GM20000 (cell line): ENCODE results near the gene FGD2.

Experiments used
- DNase-seq: peaks from one replicate; pipeline ENCODE4 v3.0.0; 2012; ENCODE audit warnings: low spot score
- CTCF ChIP-seq: IDR thresholded peaks from 2 replicates; pipeline ENCODE4 v1.5.1; 2012; ENCODE audit warnings: mild to moderate bottlenecking, control low read depth; ENCODE audit errors: extremely low read depth, missing control alignments

The FGD2 gene

GRCh38 chr6:37005061-37005810, at the start of gene FGD2:
Gene FGD2 (plus strand): TSS chr6:37005655. CDS start chr6:37005818, 163 bp downstream.
- peak; percentile 88 for DNase-seq
- no peak for TF ChIP-seq CTCF

GRCh38 chr6:36955671-36956445, 49.6 kb upstream of the FGD2 start:
- DNase-seq, result no peak

GRCh38 chr6:36956446-36956820, 49.0 kb upstream of the FGD2 start:
- DNase-seq, result no peak
- no peak for TF ChIP-seq CTCF

More at GRCh38 chr6:36955671-36956445, 49.6 kb upstream of the FGD2 start:
- no peak for TF ChIP-seq CTCF

GRCh38 chr6:36957773-36958271, 47.6 kb upstream of the FGD2 start:
- no peak for DNase-seq
- no peak for TF ChIP-seq CTCF

GRCh38 chr6:36958775-36959554, 46.5 kb upstream of the FGD2 start:
- no peak for DNase-seq
- TF ChIP-seq CTCF, result no peak

GRCh38 chr6:36959555-36960250, 45.8 kb upstream of the FGD2 start:
- no peak for DNase-seq
- TF ChIP-seq CTCF, result no peak
